Small intestine (tissue), 7 donors: ENCODE results near the gene ACOT11. TPM values are rescaled to one million over a fixed set of nuclear protein-coding genes. Genes with fewer than 3 reads are reported as not detected.

Experiments
- DNase-seq, 2 donors: peaks; one replicate each; pipeline versions ENCODE4 v3.0.0 to v3.0.0-alpha.2; 2013
- FAIRE-seq: peaks from 2 replicates; lab custom pipeline; 2012; peaks lifted over from hg19 to GRCh38; lab: Jason Lieb, UNC
- H3K27ac ChIP-seq, 3 donors: one replicate each; pipeline ENCODE4 v1.5.1; 2013; ENCODE audit warnings: low read length in 2 of 3, mild to moderate bottlenecking in 2 of 3, control low read depth in 1 of 3, inconsistent platforms in 1 of 3, low read depth in 1 of 3, moderate library complexity in 1 of 3
- H3K27me3 ChIP-seq, 3 donors: one replicate each; pipeline ENCODE4 v1.6.1; 2013; ENCODE audit warnings: low read length in 3 of 3, inconsistent platforms in 1 of 3; ENCODE audit not compliant: control insufficient read depth in 3 of 3, insufficient read depth in 3 of 3
- H3K36me3 ChIP-seq, 3 donors: one replicate each; pipeline ENCODE4 v1.6.1; 2013; ENCODE audit warnings: low read length in 3 of 3, inconsistent platforms in 1 of 3, low read depth in 1 of 3, mild to moderate bottlenecking in 1 of 3, moderate library complexity in 1 of 3; ENCODE audit not compliant: control insufficient read depth in 3 of 3, insufficient read depth in 2 of 3
- H3K4me1 ChIP-seq, 3 donors: one replicate each; pipeline ENCODE4 v1.6.1; 2013; ENCODE audit warnings: low read length in 2 of 3, inconsistent platforms in 1 of 3, low read depth in 1 of 3, mild to moderate bottlenecking in 1 of 3, moderate library complexity in 1 of 3; ENCODE audit not compliant: control insufficient read depth in 3 of 3, insufficient read depth in 2 of 3
- H3K4me3 ChIP-seq, 3 donors: one replicate each; pipeline ENCODE4 v1.5.1; 2013; ENCODE audit warnings: low read length in 3 of 3, control low read depth in 1 of 3, inconsistent platforms in 1 of 3, low read depth in 1 of 3, mild to moderate bottlenecking in 1 of 3, moderate library complexity in 1 of 3
- H3K9me3 ChIP-seq, 2 donors: one replicate each; pipeline ENCODE4 v1.6.1; 2013; ENCODE audit warnings: low read depth in 1 of 2, low read length in 1 of 2; ENCODE audit not compliant: control insufficient read depth in 2 of 2, insufficient read depth in 1 of 2
- WGBS, 3 donors: extraction: QIAGEN DNeasy Blood & Tissue Kit; methylation state at CpG; one replicate each; pipeline ENCODE4 v1.1.7; 2013; 5-methylcytosine and 5-hydroxymethylcytosine counted together
- polyA plus RNA-seq, 4 donors: library from polyadenylated mRNA; stranded (reverse) in 3 of 4; unstranded in 1 of 4; fragments of 200-250 nt in 3 of 4; fragments of 120-200 nt in 1 of 4; gene quantifications; one replicate each; pipeline versions ENCODE4 v1.2.1 to v1.2.3, GENCODE V29; 2013
- donor health status: healthy with polysubstance abuse.
- donor health status: control.
- donor health status: control.
- donor health status: Bipolar disorder and iron deficiency.
- donor health status: healthy.

The ACOT11 gene
- polyA plus RNA-seq, 4 donors, result 30.4 to 101 (median 46.4) TPM

- no peak for DNase-seq
- no peaks in the 10 kb centered on the region for H3K27me3 ChIP-seq
- 90 to 91% (median 90%) methylated on average over 10 of the region's 10 CpGs for WGBS, 3 donors
- H3K9me3 ChIP-seq, result no peaks in the 10 kb centered on the region
- FAIRE-seq, result no peak
- no peaks in the 10 kb centered on the region for H3K4me1 ChIP-seq
- no peak overlapping the region for H3K27ac ChIP-seq
- no peak overlapping the region for H3K4me3 ChIP-seq
- H3K36me3 ChIP-seq, result peaks cover 8 to 87% (median 16%) of the 10 kb centered on the region in 3 donors
These were observed 45.6 kb downstream of the ACOT11 start for GRCh38 chr1:54593571-54594160.

- Histone ChIP-seq H3K4me1 (no peaks in the 10 kb centered on the region), H3K9me3 (no peaks in the 10 kb centered on the region), H3K27ac (no peak overlapping the region), H3K27me3 (no peaks in the 10 kb centered on the region), H3K36me3 (peaks cover 8 to 85% (median 17%) of the 10 kb centered on the region in 3 donors), H3K4me3 (no peak overlapping the region)
- FAIRE-seq (no peak), DNase-seq (no peak)
- 93 to 98% (median 93%) methylated on average over 12 to 16 of the region's 16 CpGs for WGBS, 3 donors
These were observed 46.4 kb downstream of the ACOT11 start for GRCh38 chr1:54594463-54594862.

GRCh38 chr1:54595956-54596498 lies 48.0 kb downstream of the ACOT11 start:
- DNase-seq, result no peak
- Histone ChIP-seq H3K9me3 (no peaks in the 10 kb centered on the region), H3K27me3 (no peaks in the 10 kb centered on the region), H3K4me1 (no peaks in the 10 kb centered on the region), H3K36me3 (peaks cover 8 to 89% (median 17%) of the 10 kb centered on the region in 3 donors), H3K4me3 (no peak overlapping the region), H3K27ac (no peak overlapping the region)
- 89 to 91% (median 90%) methylated on average over 3 of the region's 3 CpGs for WGBS, 3 donors
- no peak for FAIRE-seq

GRCh38 chr1:54596756-54597155 lies 48.7 kb downstream of the ACOT11 start:
- Histone ChIP-seq H3K4me3 (no peak overlapping the region), H3K4me1 (no peaks in the 10 kb centered on the region), H3K36me3 (peaks cover 8 to 89% (median 20%) of the 10 kb centered on the region in 3 donors), H3K27me3 (no peaks in the 10 kb centered on the region), H3K9me3 (no peaks in the 10 kb centered on the region), H3K27ac (no peak overlapping the region)
- FAIRE-seq (no peak), DNase-seq (no peak)
- WGBS, 3 donors, result 89 to 91% (median 89%) methylated on average over 3 of the region's 3 CpGs

GRCh38 chr1:54597455-54598030 lies 49.5 kb downstream of the ACOT11 start:
- Histone ChIP-seq H3K4me3 (no peak overlapping the region), H3K4me1 (no peaks in the 10 kb centered on the region), H3K27ac (no peak overlapping the region), H3K27me3 (no peaks in the 10 kb centered on the region), H3K9me3 (no peaks in the 10 kb centered on the region), H3K36me3 (peaks cover 8 to 89% (median 20%) of the 10 kb centered on the region in 3 donors)
- DNase-seq (no peak), FAIRE-seq (no peak)
- WGBS, 3 donors, result 78 to 95% (median 81%) methylated on average over 3 of the region's 3 CpGs

- 89 to 94% (median 91%) methylated on average over 13 of the region's 13 CpGs for WGBS, 3 donors
- Histone ChIP-seq H3K4me3 (no peak overlapping the region), H3K36me3 (peaks cover 5 to 89% (median 15%) of the 10 kb centered on the region in 3 donors), H3K27me3 (no peaks in the 10 kb centered on the region), H3K4me1 (no peaks in the 10 kb centered on the region), H3K27ac (no peak overlapping the region), H3K9me3 (no peaks in the 10 kb centered on the region)
- no peak for FAIRE-seq
- DNase-seq, result no peak
These were observed 51.3 kb downstream of the ACOT11 start for GRCh38 chr1:54599211-54599823.

- peaks cover 0 to 88% (median 10%) of the 10 kb centered on the region in 3 donors for H3K36me3 ChIP-seq
- no peaks in the 10 kb centered on the region for H3K4me1 ChIP-seq
- 84 to 86% (median 85%) methylated on average over 16 to 21 of the region's 21 CpGs for WGBS, 3 donors
- H3K27me3 ChIP-seq, result no peaks in the 10 kb centered on the region
- no peaks in the 10 kb centered on the region for H3K9me3 ChIP-seq
- no peak overlapping the region for H3K4me3 ChIP-seq
- DNase-seq (no peak), FAIRE-seq (no peak)
- H3K27ac ChIP-seq, result no peak overlapping the region
These were observed 53.1 kb downstream of the ACOT11 start for GRCh38 chr1:54600947-54601721.

GRCh38 chr1:54601730-54602129 lies 53.7 kb downstream of the ACOT11 start:
- H3K36me3 ChIP-seq, result peaks cover 0 to 86% (median 10%) of the 10 kb centered on the region in 3 donors
- H3K4me3 ChIP-seq, result no peak overlapping the region
- no peak for DNase-seq
- FAIRE-seq, result no peak
- H3K27me3 ChIP-seq, result no peaks in the 10 kb centered on the region
- H3K9me3 ChIP-seq, result no peaks in the 10 kb centered on the region
- H3K27ac ChIP-seq, result no peak overlapping the region
- H3K4me1 ChIP-seq, result no peaks in the 10 kb centered on the region
- WGBS, 3 donors, result 84 to 91% (median 84%) methylated on average over 10 of the region's 10 CpGs
